CD14-positive monocyte (primary cell): ENCODE data around the gene ZMYND15. TPM values are rescaled to one million over a fixed set of nuclear protein-coding genes. Genes with fewer than 3 reads are reported as not detected.
A peak's percentile ranks its signal among the peaks of the same experiment; 100 is the strongest.

Experiments used
- DNase-seq, 3 donors: peaks; one replicate each; pipeline ENCODE4 v3.0.0-alpha.2; 2011 to 2022
- H2AFZ ChIP-seq: 2 replicates; pipeline ENCODE4 v1.6.0; 2012; ENCODE audit warnings: mild to moderate bottlenecking, low read depth, low read length, inconsistent platforms; ENCODE audit not compliant: insufficient read depth, poor library complexity, severe bottlenecking
- H3K27ac ChIP-seq, 2 donors: 1 replicate in 1 of 2; 2 replicates in 1 of 2; pipeline ENCODE4 v1.5.1; 2012 to 2013; ENCODE audit warnings: low read length in 2 of 2, control low read depth in 1 of 2, inconsistent platforms in 1 of 2, low read depth in 1 of 2, mild to moderate bottlenecking in 1 of 2
- H3K27me3 ChIP-seq, 2 donors: one replicate each; pipeline versions ENCODE4 v1.6.0 to v1.6.1; 2011 to 2013; ENCODE audit warnings: low read length in 2 of 2; ENCODE audit not compliant: control insufficient read depth in 2 of 2, insufficient read depth in 2 of 2
- H3K36me3 ChIP-seq, 2 donors: replicated peaks in 1 of 2; 1 replicate in 1 of 2; 2 replicates in 1 of 2; pipeline versions ENCODE4 v1.5.1 to v1.6.1; 2012 to 2013; ENCODE audit warnings: low read length in 2 of 2, control low read depth in 1 of 2, inconsistent platforms in 1 of 2, mild to moderate bottlenecking in 1 of 2; ENCODE audit not compliant: insufficient read depth in 2 of 2, control insufficient read depth in 1 of 2
- H3K4me1 ChIP-seq, 2 donors: 1 replicate in 1 of 2; 2 replicates in 1 of 2; pipeline versions ENCODE4 v1.5.1 to v1.6.1; 2012 to 2013; ENCODE audit warnings: low read length in 2 of 2, control low read depth in 1 of 2, inconsistent platforms in 1 of 2, mild to moderate bottlenecking in 1 of 2, moderate library complexity in 1 of 2; ENCODE audit not compliant: insufficient read depth in 2 of 2, control insufficient read depth in 1 of 2
- H3K4me2 ChIP-seq: replicated peaks from 2 replicates; pipeline ENCODE3; 2012; ENCODE audit warnings: low read length, moderate library complexity, mild to moderate bottlenecking; ENCODE audit not compliant: poor library complexity, severe bottlenecking; ENCODE audit errors: extremely low read depth
- H3K4me3 ChIP-seq, 3 experiments: fragments of 200-600 bp in 1 of 3; sonication (generic) in 1 of 3; replicated peaks in 1 of 3; 1 replicate in 2 of 3; 2 replicates in 1 of 3; pipeline ENCODE4 v1.5.1; 2011 to 2013; ENCODE audit warnings: low read length in 3 of 3, mild to moderate bottlenecking in 3 of 3, control low read depth in 2 of 3, low read depth in 2 of 3, inconsistent platforms in 1 of 3, moderate library complexity in 1 of 3
- H3K79me2 ChIP-seq: 2 replicates; pipeline ENCODE4 v1.6.0; 2012; ENCODE audit warnings: mild to moderate bottlenecking, control low read depth, inconsistent platforms, low read length, moderate library complexity; ENCODE audit not compliant: insufficient read depth
- H3K9ac ChIP-seq: 2 replicates; pipeline ENCODE4 v1.6.0; 2017; ENCODE audit warnings: low read length, mild to moderate bottlenecking; ENCODE audit not compliant: insufficient read depth, poor library complexity, severe bottlenecking
- H3K9me3 ChIP-seq, 2 donors: replicated peaks in 1 of 2; 1 replicate in 1 of 2; 2 replicates in 1 of 2; pipeline versions ENCODE4 v1.5.1 to v1.6.1; 2012 to 2013; ENCODE audit warnings: low read length in 2 of 2, control low read depth in 1 of 2; ENCODE audit not compliant: control insufficient read depth in 1 of 2, insufficient read depth in 1 of 2
- H4K20me1 ChIP-seq: 2 replicates; pipeline ENCODE4 v1.6.0; 2012; ENCODE audit warnings: mild to moderate bottlenecking, low read length, control low read depth, moderate library complexity; ENCODE audit not compliant: insufficient read depth
- H3K27ac Mint-ChIP-seq, 7 donors: one replicate each; pipeline ENCODE4 v1.8.0; 2020; ENCODE audit warnings: mild to moderate bottlenecking in 7 of 7, mixed read lengths in 7 of 7, moderate library complexity in 6 of 7, inconsistent platforms in 2 of 7
- H3K27me3 Mint-ChIP-seq, 3 donors: one replicate each; pipeline ENCODE4 v1.8.0; 2021 to 2022; ENCODE audit warnings: low read depth in 3 of 3, mild to moderate bottlenecking in 3 of 3, mixed read lengths in 3 of 3, moderate library complexity in 3 of 3, inconsistent platforms in 1 of 3
- H3K36me3 Mint-ChIP-seq, 2 donors: one replicate each; pipeline ENCODE4 v1.8.0; 2020; ENCODE audit warnings: mixed read lengths in 2 of 2, inconsistent platforms in 1 of 2, mild to moderate bottlenecking in 1 of 2
- H3K4me1 Mint-ChIP-seq: one replicate; pipeline ENCODE4 v1.8.0; 2020; ENCODE audit warnings: mild to moderate bottlenecking, mixed read lengths
- H3K4me3 Mint-ChIP-seq, 2 donors: one replicate each; pipeline ENCODE4 v1.8.0; 2020; ENCODE audit warnings: mild to moderate bottlenecking in 2 of 2, mixed read lengths in 2 of 2, moderate library complexity in 1 of 2
- H3K9me3 Mint-ChIP-seq, 7 donors: one replicate each; pipeline ENCODE4 v1.8.0; 2020 to 2022; ENCODE audit warnings: mixed read lengths in 7 of 7, mild to moderate bottlenecking in 6 of 7, moderate library complexity in 6 of 7, inconsistent platforms in 2 of 7
- CTCF ChIP-seq: fragments of 200-600 bp; IDR thresholded peaks from one replicate; pipeline ENCODE4 v1.8.0; 2022; ENCODE audit warnings: antibody characterized with exemption, mild to moderate bottlenecking
- WGBS: methylation state at CpG from one replicate; pipeline ENCODE4 v1.1.5; 2013; ENCODE audit warnings: missing lambda C conversion rate; ENCODE audit not compliant: insufficient coverage; 5-methylcytosine and 5-hydroxymethylcytosine counted together
- intact Hi-C, 2 donors: fragments of 100-400 bp; cut with micrococcal nuclease; formaldehyde crosslinking; loops; one replicate each; pipeline versions ENCODE4 v1.15.0 to v1.15.1; 2023
- polyA plus RNA-seq, 3 donors: library from polyadenylated mRNA; depleted of rRNA in 1 of 3; unstranded in 2 of 3; stranded (reverse) in 1 of 3; fragments of 300-500 nt in 2 of 3; fragments of >200 nt in 1 of 3; fragmentation: Illumina TruSeq in 2 of 3; gene quantifications; 1 replicate in 2 of 3; 2 replicates in 1 of 3; pipeline ENCODE4 v1.2.3, GENCODE V29; 2012 to 2021

Gene ZMYND15
- polyA plus RNA-seq, 3 donors = 0.97 to 13.6 (median 1.2) TPM

DNA sequence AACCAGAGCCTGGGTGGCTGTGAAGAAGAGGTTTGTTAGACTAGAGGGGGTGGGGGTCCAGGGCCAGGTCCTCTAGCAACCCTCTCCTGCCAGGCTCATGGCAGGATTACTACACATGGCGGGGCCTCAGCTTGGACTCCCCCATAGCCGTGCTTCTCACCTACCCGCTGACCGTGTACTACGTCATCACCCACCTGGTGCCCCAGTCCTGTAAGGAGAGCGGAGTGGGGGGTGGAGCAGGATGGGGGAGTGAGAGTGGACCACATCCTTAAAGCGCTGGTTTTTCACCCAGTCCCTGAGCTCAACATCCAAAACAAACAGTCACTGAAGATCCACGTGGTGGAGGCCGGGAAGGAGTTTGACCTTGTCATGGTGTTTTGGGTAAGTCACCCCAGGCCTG lies 4.3 kb downstream of the ZMYND15 start:
- Mint-ChIP-seq H3K4me3 (peak overlapping the region in 1 of 2 donors; percentile 55), H3K9me3 (peaks cover 0 to 8% (median 2%) of the 10 kb centered on the region in 7 donors), H3K36me3 (peaks cover 3 to 15% of the 10 kb centered on the region in 2 donors), H3K27me3 (peaks cover 44 to 74% (median 49%) of the 10 kb centered on the region in 3 donors), H3K27ac (no peak overlapping the region), H3K4me1 (peaks cover 46% of the 10 kb centered on the region)
- H3K9me3 ChIP-seq = no peaks in the 10 kb centered on the region
- no peak for DNase-seq
- 90% methylated on average over 2 of the region's 9 CpGs for WGBS
- no peak overlapping the region for H3K4me3 ChIP-seq
- peaks cover 36 to 49% of the 10 kb centered on the region in 2 donors for H3K4me1 ChIP-seq
- H2AFZ ChIP-seq = no peak overlapping the region
- no peaks in the 10 kb centered on the region for H4K20me1 ChIP-seq
- intact Hi-C loops = loop anchor here in 1 of 2 donors (5.0 kb wide), 1 partner anchor 33 kb away; no protein-coding TSS in a partner anchor
- no peaks in the 10 kb centered on the region for H3K79me2 ChIP-seq
- no peak overlapping the region for H3K9ac ChIP-seq
- peaks cover 7 to 51% of the 10 kb centered on the region in 2 donors for H3K27me3 ChIP-seq
- no peak for TF ChIP-seq CTCF
- H3K36me3 ChIP-seq = no peaks in the 10 kb centered on the region
- no peak overlapping the region for H3K27ac ChIP-seq
- no peak overlapping the region for H3K4me2 ChIP-seq

GRCh38 chr17:4744999-4745969 lies 5.7 kb downstream of the ZMYND15 start:
- H3K9me3 ChIP-seq = no peaks in the 10 kb centered on the region
- H3K4me1 ChIP-seq = peaks cover 30 to 40% of the 10 kb centered on the region in 2 donors
- no peak for TF ChIP-seq CTCF
- intact Hi-C loops = loop anchor here in 1 of 2 donors (5.0 kb wide), 1 partner anchor 32 kb away; no protein-coding TSS in a partner anchor
- no peaks in the 10 kb centered on the region for H3K36me3 ChIP-seq
- Mint-ChIP-seq H3K4me3 (peak overlapping the region; percentile 43 to 81), H3K4me1 (peaks cover 48% of the 10 kb centered on the region), H3K36me3 (peaks cover under 1 to 12% of the 10 kb centered on the region in 2 donors), H3K27ac (peak overlapping the region in 4 of 7 donors; percentile 8 to 78 (median 53)), H3K27me3 (peaks cover 38 to 73% (median 43%) of the 10 kb centered on the region in 3 donors), H3K9me3 (peaks cover 0 to 4% (median under 1%) of the 10 kb centered on the region in 7 donors)
- DNase-seq = no peak
- H4K20me1 ChIP-seq = no peaks in the 10 kb centered on the region
- no peak overlapping the region for H2AFZ ChIP-seq
- no peak overlapping the region for H3K4me3 ChIP-seq
- no peaks in the 10 kb centered on the region for H3K79me2 ChIP-seq
- H3K27me3 ChIP-seq = peaks cover 7 to 44% of the 10 kb centered on the region in 2 donors
- no peak overlapping the region for H3K27ac ChIP-seq
- H3K4me2 ChIP-seq = no peak overlapping the region
- 11% methylated on average over 28 of the region's 51 CpGs for WGBS
- H3K9ac ChIP-seq = no peak overlapping the region
